Activated naive CD8-positive, alpha-beta T cell treated with anti-CD3 and anti-CD28 coated beads for 36 hours (primary cell): ENCODE measurements around the gene CRLF2. TPM values are rescaled to one million over a fixed set of nuclear protein-coding genes. Genes with fewer than 3 reads are reported as not detected.

Source experiments
- total RNA-seq, 2 experiments: library from RNA; stranded (reverse); gene quantifications; one replicate each; pipeline ENCODE4 v1.2.3, GENCODE V29; 2021

Gene CRLF2
- total RNA-seq, 2 experiments from 2014 or later, result 0.40 to 0.52 TPM

Other genes with a start within 250 kb of the CRLF2 start
- gene CSF2RA, start 56.2 kb upstream of the CRLF2 start, total RNA-seq, result not detected
- under 1 TPM in 1 of 2 experiments, not detected in 1; 0.29 TPM for gene IL3RA, start 124.1 kb upstream of the CRLF2 start, total RNA-seq
- 100 to 1,000 TPM; 358 to 372 TPM for gene SLC25A6, start 179.5 kb upstream of the CRLF2 start, total RNA-seq
- 10 to 100 TPM; 29.4 to 30.5 TPM for gene ASMTL, start 240.3 kb upstream of the CRLF2 start, total RNA-seq